ENCODE measurements around the gene MRPS25.

Gene MRPS25

DNA sequence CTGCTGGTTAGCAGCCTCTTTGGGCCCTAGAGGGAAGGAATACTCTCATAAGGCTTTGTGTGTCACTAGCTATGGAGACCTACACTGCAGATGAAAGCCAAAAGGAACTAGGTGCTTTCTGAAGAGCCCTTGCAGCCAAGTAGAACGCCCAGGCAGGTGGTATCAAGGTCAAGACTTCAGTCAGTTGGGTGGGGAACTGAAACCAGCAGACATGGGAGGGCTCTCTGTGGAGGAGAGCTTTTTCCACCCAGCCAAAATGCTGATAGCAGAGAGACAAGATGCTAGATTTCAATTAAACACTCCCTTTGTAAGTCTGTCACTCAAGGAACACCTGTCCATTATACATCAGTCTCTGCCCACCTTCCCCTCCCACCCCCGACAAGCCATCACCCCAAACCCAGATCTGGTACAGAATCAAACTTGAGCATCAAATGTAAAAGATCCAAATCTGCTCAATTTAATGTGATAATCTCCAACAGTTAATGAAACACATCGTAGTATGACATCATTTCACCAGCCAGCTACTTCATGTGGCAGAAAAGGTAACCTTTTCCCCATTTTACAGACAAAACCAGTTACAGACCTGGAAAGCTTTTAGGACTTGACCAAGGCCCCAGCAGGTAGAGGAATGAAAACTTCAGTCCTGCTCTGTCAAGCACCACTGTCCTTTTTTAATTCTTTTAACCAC is 14.6 kb downstream of the MRPS25 start:
- no peak overlapping the region for H3K4me3 ChIP-seq (ENCODE audit: low read length)
- DNase-seq (ENCODE audit: low read depth, low spot score) = no peak

DNA sequence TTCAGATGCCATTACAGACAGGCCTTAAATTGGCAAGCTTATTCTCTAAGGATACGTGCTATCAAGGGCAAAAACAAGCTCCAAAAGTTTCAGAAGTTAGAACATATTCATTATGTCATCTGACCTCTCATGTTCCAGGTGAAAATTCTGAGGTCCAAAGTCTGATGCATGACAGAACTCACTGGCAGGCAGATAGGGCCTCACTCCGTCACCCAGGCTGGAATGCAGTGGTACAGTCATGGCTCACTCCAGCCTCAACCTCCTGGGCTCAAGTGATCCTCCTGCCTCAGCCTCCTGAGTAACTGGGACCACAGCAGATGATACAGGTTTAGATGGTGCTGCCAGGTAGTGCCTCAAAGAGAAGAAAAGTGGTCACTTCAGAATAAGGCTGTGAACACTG is 15.5 kb downstream of the MRPS25 start:
- no peak for DNase-seq (ENCODE audit: low read depth, low spot score)
- H3K4me3 ChIP-seq (ENCODE audit: low read length) = no peak overlapping the region

DNA sequence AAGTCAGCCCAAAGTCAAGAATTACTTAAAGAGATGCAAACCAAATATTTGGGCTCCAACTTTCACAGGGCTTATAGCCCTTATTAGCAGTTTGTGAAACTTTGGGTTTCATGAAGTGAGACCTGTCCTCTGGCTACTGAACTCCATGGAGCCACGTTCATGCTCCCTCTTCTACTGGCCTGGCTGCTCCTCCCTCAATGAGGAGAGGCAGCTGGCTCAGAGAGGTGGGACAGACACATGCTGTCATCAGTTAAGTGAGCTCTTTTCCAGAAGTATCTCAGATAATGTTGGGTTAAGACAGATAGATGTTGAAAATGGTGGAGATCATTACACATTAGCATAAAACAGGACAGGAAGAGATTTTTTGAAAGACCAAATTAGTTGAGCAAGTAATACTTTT is 19.4 kb downstream of the MRPS25 start:
- H3K4me3 ChIP-seq (ENCODE audit: low read length) = no peak overlapping the region
- DNase-seq (ENCODE audit: low read depth, low spot score) = no peak

DNA sequence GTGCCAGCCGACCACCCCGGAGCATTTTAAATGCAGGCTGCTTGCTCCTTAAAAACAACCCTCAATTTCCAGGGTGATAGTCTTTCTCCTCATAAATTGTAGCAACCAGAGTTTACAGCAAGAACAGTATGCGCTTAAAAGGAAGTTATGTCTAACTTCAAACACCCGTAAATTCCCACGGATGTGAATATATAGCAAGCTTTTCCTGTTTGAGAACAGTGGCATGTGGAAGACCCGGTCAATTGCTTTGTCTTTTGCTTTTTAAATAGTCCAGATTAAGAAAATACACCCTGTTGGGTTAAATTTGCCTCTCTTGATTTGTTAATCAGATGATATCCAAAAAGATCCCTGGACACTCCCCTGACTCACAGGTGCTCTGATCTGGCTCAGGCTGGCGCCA is 20.8 kb downstream of the MRPS25 start:
- no peak overlapping the region for H3K4me3 ChIP-seq (ENCODE audit: low read length)
- DNase-seq (ENCODE audit: low read depth, low spot score) = no peak

DNA sequence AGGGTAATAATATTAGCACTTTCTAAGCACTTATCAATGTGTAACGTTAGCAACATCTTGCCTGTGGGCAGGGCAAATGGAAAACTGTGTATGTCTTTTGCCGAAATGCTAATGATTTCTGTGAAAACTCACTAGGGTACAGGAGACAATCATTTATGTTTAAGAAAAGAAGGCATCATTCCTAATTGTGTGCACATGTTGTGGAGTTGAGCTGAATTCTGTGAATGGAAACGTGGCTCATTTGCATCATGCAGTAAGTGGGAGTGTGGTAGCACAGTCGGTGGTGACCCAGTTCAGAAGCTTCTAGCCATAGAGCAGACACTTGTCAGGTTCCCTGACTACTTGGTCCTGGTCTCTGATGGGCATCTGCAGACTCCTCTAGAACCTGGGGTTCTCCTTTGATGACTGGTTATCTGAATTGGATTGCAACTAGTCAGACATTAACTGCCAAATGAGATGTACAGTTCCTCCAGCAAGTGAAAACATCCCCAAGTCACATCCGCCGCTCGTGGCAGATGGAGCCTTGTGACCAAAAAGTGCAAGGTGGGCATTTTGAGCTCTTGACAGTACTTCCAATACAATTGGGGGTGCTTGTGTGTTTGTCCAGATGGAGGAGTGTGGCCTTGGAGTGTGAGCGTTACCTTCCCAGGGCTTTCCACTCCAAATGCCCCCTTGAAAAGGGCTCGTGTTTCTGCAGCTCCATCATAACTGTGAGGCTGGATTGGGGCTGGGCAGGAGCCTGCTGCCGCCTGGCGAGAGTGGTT is 21.5 kb downstream of the MRPS25 start:
- no peak overlapping the region for H3K4me3 ChIP-seq (ENCODE audit: low read length)
- no peak for DNase-seq (ENCODE audit: low read depth, low spot score)

DNA sequence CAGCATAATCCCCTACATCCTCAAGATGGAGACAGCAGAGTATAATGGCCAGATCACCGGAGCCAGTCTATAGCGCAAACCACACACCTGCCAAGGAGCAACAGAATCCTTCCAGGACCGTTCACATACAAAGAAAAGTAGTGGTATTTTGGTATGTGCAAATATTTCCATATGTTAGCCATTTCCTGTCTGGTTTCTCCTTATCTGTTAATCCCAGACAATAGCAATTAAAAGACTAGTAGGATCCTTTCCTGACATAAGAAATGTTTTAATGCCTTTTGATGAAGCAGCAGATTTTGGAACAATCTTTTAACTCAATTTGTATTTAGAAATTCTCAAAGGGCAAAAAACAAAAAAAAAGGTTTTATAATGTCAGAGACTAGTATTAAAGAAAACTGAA is 22.2 kb downstream of the MRPS25 start:
- no peak overlapping the region for H3K4me3 ChIP-seq (ENCODE audit: low read length)
- DNase-seq (ENCODE audit: low read depth, low spot score) = no peak

DNA sequence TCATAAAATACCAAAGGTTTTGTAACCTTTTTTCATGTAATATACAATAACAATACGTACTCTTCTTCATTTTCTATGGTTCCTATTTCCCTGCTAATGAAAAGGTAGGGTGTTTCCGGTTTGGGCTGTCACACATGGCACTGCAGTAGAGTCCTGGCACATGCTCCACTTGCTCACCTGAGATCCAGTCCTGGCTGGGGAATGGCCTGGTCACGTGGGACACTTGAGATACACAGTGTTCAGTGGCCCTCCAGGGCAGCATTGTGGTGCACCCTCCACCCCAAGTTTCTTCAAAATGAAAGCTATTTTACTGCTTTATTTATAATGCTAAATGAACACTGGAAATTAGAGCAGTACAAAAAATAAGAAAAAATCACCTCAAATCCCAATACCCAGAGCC is 23.2 kb downstream of the MRPS25 start:
- no peak for DNase-seq (ENCODE audit: low read depth, low spot score)

DNA sequence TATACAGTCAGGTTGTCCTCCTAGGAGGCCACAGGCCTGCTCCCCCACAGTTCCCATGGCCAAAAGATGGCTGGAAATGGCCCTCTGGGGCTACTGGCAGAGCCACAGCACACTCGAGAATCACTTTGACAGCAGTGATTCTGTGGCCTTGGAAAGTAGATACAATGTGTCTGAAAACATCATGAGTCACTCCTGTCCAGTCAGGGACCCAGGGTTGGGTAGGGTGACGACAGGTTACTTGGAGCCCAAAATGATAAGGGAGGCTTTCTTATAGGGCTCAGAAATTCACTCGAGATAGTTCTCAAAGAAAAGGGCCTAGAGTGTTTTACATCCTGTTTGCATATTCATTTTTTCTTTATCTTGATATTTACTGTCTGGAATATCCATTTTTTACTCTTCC is 24.3 kb downstream of the MRPS25 start:
- DNase-seq (ENCODE audit: low read depth, low spot score) = no peak

More for the DNA sequence above, 23.2 kb downstream of the MRPS25 start:
- H3K4me3 ChIP-seq (ENCODE audit: low read length) = no peak overlapping the region

DNA sequence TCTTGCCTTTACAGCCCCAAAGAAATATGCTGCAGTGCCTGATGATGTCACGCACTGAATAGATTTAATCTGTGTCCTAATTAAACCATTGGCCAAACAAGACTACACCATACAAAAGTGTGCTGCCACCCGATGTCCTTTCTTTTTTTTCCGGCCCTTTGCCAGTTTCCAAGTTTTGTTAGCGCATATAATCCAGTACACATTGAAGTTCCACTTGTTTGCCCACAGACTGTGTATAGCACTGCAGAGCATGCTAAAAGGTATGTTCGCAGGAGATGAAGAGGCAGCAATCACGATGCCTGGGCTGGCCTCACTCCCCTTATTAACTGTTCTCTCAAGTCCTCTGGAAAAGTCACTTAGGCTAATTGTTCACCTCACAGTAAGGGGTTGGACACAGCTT is 26.8 kb downstream of the MRPS25 start:
- no peak overlapping the region for H3K4me3 ChIP-seq (ENCODE audit: low read length)
- no peak for DNase-seq (ENCODE audit: low read depth, low spot score)

More for the DNA sequence above, 24.3 kb downstream of the MRPS25 start:
- H3K4me3 ChIP-seq (ENCODE audit: low read length) = no peak overlapping the region

DNA sequence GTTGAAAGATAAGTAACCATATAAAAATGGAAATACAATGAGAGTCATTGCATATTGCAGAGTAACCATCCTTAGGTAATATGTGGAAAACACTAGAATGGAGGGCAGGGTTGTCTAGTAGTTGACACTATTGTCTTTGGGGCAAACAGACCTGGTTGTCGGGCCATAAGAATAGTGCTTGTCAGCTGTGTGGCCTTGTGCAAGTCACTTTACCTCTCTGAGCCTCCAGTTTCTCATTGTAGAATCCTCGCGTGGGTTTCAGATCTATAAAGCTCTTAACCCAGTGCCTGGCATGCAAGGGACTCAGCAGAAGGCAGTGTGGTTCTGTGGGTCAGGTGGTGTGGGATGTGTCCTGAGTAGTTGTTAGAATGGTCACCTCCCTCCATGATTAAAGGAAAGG is 32.0 kb downstream of the MRPS25 start:
- no peak for DNase-seq (ENCODE audit: low read depth, low spot score)
- H3K4me3 ChIP-seq (ENCODE audit: low read length) = no peak overlapping the region

DNA sequence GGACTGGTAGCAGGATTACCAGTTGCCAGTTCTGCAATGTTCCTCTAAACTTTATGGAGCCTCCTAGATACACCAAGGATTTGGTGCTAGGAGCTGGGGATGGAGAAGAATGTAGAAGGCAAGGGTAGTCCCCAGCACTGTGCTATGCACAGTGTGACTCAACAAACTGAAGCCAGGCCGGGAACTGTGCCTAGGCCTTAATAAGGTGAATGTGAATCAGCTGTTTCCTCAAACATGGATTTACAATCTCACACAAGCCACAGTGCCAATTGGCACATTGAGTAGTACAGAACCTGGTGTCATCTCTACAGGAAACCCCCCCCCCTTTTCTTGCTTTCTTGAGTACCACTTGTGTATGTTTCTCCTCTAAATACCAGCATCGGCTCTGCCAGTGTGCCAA is 32.5 kb downstream of the MRPS25 start:
- DNase-seq (ENCODE audit: low read depth, low spot score) = no peak

DNA sequence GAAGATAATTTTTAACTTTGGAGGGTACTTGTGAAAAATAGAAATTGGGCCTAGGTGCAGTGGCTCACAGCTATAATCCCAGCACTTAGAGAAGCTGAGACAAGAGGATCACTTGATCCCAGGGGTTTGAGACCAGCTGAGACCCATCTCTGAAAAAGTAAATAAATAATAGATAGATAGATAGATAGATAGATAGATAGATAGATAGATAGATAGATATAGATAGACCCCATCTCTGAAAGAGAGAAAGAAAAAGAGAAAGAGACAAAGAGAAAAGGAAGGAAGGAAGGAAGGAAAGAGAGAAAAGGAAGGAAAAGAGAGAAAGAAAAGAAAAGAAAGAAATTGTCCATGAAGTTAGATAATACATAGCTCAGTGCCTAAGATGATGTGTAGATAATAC is 35.5 kb downstream of the MRPS25 start:
- DNase-seq (ENCODE audit: low read depth, low spot score) = no peak
- no peak overlapping the region for H3K4me3 ChIP-seq (ENCODE audit: low read length)

More for the DNA sequence above, 32.5 kb downstream of the MRPS25 start:
- H3K4me3 ChIP-seq (ENCODE audit: low read length) = no peak overlapping the region

DNA sequence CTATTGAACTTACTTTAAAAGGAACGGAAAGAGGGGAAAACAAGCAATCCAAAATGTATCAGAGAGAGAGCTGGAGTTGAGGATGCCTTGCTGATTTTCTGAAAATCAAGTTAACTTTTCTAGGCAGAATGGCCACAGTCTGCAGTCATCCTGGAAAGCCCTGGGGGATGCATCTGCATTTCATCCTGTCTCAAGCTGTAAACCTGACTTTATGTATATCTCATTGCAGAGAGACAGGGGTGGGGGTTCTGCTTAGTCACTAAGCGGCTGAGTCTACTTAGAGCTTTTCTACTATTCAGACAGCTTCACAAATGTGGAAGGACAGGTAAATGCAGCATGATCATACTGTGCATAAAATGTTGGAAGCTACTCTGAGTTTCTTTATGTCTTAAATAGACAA is 41.4 kb downstream of the MRPS25 start:
- H3K4me3 ChIP-seq (ENCODE audit: low read length) = no peak overlapping the region
- no peak for DNase-seq (ENCODE audit: low read depth, low spot score)

DNA sequence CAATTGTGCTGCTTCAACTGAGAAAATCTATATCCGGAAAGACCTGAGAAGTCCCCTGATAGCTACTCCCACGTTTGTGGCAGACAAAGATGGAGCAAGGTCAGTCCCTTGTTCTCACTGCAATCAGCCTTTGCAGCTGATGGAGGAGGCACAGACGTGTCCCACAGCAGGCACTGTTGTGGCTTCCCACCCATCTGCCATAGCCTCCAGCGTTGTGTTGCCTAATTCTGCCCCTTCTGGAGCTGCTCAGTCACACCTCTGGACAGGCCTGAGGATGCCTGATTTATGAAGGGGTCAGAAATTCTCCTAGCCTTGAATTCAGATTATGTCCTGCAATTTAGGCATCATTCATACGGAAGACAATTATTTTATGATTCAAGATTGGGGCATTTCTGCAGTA is 41.9 kb downstream of the MRPS25 start:
- H3K4me3 ChIP-seq (ENCODE audit: low read length) = no peak overlapping the region
- no peak for DNase-seq (ENCODE audit: low read depth, low spot score)

DNA sequence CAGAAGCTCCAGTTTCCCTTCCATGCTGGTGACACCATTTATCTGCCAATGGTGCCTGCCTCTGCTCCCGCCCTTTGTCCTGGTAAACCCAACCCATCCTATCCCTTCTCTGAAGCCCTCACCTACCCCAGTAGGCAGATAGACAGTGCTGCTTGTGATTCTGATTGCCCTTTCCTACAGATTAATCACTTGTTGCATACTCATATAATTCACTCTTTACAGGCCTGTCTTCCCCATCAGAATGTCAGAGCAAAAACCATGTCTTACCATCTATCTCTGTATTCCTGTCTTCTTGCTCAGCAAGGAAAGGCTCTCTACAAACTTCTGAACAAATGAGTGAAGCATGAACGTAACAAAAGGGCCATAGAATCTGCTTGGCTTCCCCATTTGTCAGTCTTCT is 47.9 kb downstream of the MRPS25 start:
- no peak for DNase-seq (ENCODE audit: low read depth, low spot score)
- H3K4me3 ChIP-seq (ENCODE audit: low read length) = no peak overlapping the region

DNA sequence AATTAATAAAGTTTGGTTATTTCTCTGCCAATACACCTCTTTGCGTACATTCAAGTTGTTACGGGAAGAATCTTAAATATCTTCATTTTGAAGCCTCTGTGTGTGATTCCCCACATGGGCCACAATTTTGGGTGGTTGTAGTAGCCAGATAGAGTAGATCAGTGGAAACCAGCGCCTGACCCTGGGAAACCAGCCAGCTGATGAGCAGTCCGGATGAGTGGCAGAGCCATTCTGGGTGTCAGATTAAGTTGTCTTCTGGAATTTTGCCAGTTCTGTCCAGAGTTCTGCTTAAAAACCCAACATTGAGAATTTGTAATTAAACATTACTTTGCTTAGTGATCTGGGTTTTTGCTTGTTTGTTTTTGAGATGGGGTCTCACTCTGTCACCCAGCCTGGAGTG is 49.7 kb downstream of the MRPS25 start:
- DNase-seq (ENCODE audit: low read depth, low spot score) = no peak
- H3K4me3 ChIP-seq (ENCODE audit: low read length) = no peak overlapping the region

DNA sequence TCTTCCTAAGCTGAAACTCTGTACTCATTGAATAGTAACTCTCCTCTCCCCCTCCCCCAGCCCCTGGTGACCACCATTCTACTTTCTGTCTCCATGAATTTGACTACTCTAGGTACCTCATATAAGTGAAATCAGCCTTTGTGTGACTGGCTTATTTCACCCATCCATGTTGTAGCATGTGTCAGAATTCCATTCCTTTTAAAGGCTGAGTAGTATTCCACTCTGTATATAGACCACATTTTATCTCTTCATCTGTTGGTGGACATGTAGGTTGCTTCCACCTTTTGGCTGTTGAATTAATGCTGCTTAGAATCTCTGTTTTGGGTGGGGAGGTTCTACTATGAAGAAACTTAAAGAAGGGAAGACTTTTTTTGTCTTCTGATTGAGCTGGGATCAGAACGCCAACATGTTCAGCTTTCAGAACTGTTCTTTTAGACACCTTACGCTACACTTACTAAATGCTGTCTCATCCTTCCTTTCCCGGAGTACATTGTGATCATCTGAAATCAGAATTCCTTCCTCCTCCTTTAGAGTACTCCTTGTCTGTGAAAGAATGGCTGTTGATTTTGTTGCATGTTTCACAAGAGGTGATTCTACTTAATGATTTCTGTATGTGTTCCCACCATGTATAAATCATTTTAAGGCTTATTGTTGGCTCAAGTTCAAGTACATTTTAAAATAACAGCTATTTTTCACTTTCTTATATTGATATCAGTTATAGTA is 50.3 kb downstream of the MRPS25 start:
- no peak for DNase-seq (ENCODE audit: low read depth, low spot score)
- no peak overlapping the region for H3K4me3 ChIP-seq (ENCODE audit: low read length)

DNA sequence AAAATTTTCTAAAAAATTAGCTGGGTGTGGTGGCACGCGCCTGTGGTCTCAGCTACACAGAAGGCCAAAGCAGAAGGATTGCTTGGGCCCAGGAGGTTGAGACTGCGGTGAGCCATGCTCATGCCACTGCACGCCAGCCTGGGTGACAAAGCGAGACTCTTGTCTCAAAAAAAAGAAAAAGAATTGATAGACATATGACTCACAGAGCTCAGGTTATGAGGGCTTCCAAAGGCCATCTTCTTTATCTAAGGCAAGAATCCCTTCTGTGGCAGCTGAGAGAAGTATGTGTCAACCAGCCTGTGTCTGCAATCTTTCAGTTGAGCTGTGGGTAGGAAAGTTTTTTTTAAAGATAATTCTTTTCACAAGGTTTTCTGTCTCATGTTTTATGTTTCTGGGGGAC is 53.9 kb downstream of the MRPS25 start:
- no peak overlapping the region for H3K4me3 ChIP-seq (ENCODE audit: low read length)
- DNase-seq (ENCODE audit: low read depth, low spot score) = no peak

DNA sequence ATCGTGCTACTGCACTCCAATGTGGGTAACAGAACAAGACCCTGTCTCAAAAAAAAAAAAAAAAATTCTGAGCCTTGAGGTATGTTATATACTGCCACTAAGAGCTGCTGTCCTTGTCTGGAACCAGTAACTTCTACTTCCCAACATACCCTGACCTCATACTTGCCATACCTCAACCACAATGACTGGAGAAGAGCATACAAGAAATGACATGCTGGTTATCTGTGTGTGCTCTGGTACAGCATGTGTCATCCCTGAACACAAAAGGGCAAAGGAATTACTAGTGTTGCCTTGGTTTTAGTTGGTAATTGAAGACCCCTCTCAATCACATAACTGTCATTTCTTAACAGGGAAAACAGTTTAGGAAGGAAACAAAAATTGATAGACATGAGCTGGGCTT is 54.5 kb downstream of the MRPS25 start:
- no peak for DNase-seq (ENCODE audit: low read depth, low spot score)

DNA sequence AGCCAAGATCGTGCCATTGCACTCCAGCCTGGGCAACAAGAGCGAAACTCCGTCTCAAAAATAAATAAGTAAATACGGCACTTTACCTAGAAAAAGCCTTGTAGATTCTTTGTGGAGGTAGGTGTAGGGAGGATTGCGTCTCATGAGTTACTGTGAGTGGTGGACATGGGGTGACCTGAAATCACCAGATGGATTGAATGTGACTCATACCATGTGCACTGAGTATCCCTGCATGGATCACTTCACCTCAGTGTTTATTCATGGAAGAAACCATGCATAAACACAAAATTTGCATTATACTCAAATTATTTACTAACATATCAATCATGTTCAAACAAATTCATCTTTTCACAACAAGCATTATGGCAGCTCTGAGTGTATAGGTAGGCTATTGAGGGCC is 55.9 kb downstream of the MRPS25 start:
- H3K4me3 ChIP-seq (ENCODE audit: low read length) = no peak overlapping the region

More for the DNA sequence above, 54.5 kb downstream of the MRPS25 start:
- H3K4me3 ChIP-seq (ENCODE audit: low read length) = no peak overlapping the region

More for the DNA sequence above, 55.9 kb downstream of the MRPS25 start:
- DNase-seq (ENCODE audit: low read depth, low spot score) = no peak
